H1 (cell line): ENCODE data around the gene ACTL6A. TPM values are rescaled to one million over a fixed set of nuclear protein-coding genes. Genes with fewer than 3 reads are reported as not detected.
"Not testable (repeated sequence)": the region's sequence is repeated elsewhere in the genome, so short reads cannot be mapped to it uniquely, and the experiment has no call there.

Experiments
- CTCF ChIA-PET: fragments of 300-600 bp; sonication (Branson Sonifier 250); formaldehyde crosslinking; loops from one replicate; lab custom pipeline; 2021; ENCODE audit not compliant: partially characterized antibody; lab: Charles Lee
- POLR2A ChIA-PET: fragments of 300-600 bp; sonication (Branson Sonifier 250); formaldehyde crosslinking; loops from one replicate; lab custom pipeline; 2021; ENCODE audit warnings: inconsistent platforms; ENCODE audit not compliant: partially characterized antibody; lab: Charles Lee
- DNase-seq, 2 experiments: peaks; one replicate each; pipeline versions ENCODE4 v3.0.0 to v3.0.0-alpha.2; 2010 to 2022; ENCODE audit warnings: low spot score in 2 of 2, low read depth in 1 of 2, mixed read lengths in 1 of 2
- FAIRE-seq: peaks from 2 replicates; lab custom pipeline; 2011; peaks lifted over from hg19 to GRCh38; lab: Jason Lieb, UNC
- H2AFZ ChIP-seq: 2 replicates; pipeline ENCODE4 v1.8.1; 2012; ENCODE audit warnings: low read length, inconsistent platforms
- H2AK5ac ChIP-seq: 2 replicates; pipeline ENCODE4 v1.6.1; 2013; ENCODE audit warnings: low read depth, low read length
- H2BK120ac ChIP-seq: replicated peaks from 2 replicates; pipeline ENCODE3; 2013; ENCODE audit warnings: low read depth, low read length, inconsistent platforms
- H2BK12ac ChIP-seq: 2 replicates; pipeline ENCODE4 v1.6.1; 2013; ENCODE audit warnings: low read depth, low read length
- H2BK15ac ChIP-seq: 2 replicates; pipeline ENCODE4 v1.6.1; 2013; ENCODE audit warnings: low read length
- H2BK20ac ChIP-seq: 2 replicates; pipeline ENCODE4 v1.6.1; 2013; ENCODE audit warnings: low read length
- H2BK5ac ChIP-seq: 2 replicates; pipeline ENCODE4 v1.6.1; 2013; ENCODE audit warnings: low read depth, low read length
- H3K14ac ChIP-seq: 2 replicates; pipeline ENCODE4 v1.6.1; 2013; ENCODE audit warnings: inconsistent platforms; ENCODE audit not compliant: insufficient read length
- H3K18ac ChIP-seq: 2 replicates; pipeline ENCODE4 v1.6.1; 2013; ENCODE audit warnings: low read length; ENCODE audit errors: extremely low read depth
- H3K23ac ChIP-seq: 2 replicates; pipeline ENCODE4 v1.6.1; 2013; ENCODE audit warnings: inconsistent platforms; ENCODE audit not compliant: insufficient read length
- H3K23me2 ChIP-seq: 2 replicates; pipeline ENCODE4 v1.6.1; 2013; ENCODE audit warnings: low read depth, low read length
- H3K27ac ChIP-seq: 2 replicates; pipeline ENCODE4 v1.6.1; 2011; ENCODE audit warnings: low read depth, low read length, inconsistent platforms
- H3K27me3 ChIP-seq, 4 experiments: replicated peaks in 1 of 4; 1 replicate in 1 of 4; 2 replicates in 3 of 4; pipeline versions ENCODE4 v1.6.1 to v1.8.1; 2011 to 2013; ENCODE audit warnings: low read length in 3 of 4, mild to moderate bottlenecking in 3 of 4, inconsistent platforms in 2 of 4, mixed read lengths in 2 of 4, moderate library complexity in 1 of 4; ENCODE audit not compliant: control insufficient read depth in 3 of 4, insufficient read depth in 3 of 4; ENCODE audit errors: extremely low read depth in 1 of 4
- H3K36me3 ChIP-seq, 4 experiments: 2 replicates each; pipeline versions ENCODE4 v1.6.1 to v1.8.1; 2011 to 2013; ENCODE audit warnings: mild to moderate bottlenecking in 4 of 4, low read length in 3 of 4, moderate library complexity in 2 of 4, control low read depth in 1 of 4, inconsistent platforms in 1 of 4; ENCODE audit not compliant: insufficient read depth in 4 of 4, control insufficient read depth in 2 of 4
- H3K4ac ChIP-seq: replicated peaks from 2 replicates; pipeline ENCODE3; 2013; ENCODE audit warnings: low read length, low read depth, mixed read lengths, inconsistent platforms; ENCODE audit not compliant: insufficient read length
- H3K4me1 ChIP-seq, 4 experiments: replicated peaks in 1 of 4; 1 replicate in 1 of 4; 2 replicates in 3 of 4; pipeline versions ENCODE4 v1.6.1 to v1.8.1; 2011 to 2013; ENCODE audit warnings: low read length in 3 of 4, inconsistent platforms in 2 of 4, mixed read lengths in 1 of 4; ENCODE audit not compliant: insufficient read depth in 4 of 4, control insufficient read depth in 3 of 4
- H3K4me2 ChIP-seq, 2 experiments: 2 replicates each; pipeline versions ENCODE4 v1.6.1 to v1.8.1; 2011 to 2013; ENCODE audit warnings: low read depth in 2 of 2, low read length in 2 of 2, control low read depth in 1 of 2, inconsistent platforms in 1 of 2, mild to moderate bottlenecking in 1 of 2; ENCODE audit not compliant: insufficient read depth in 1 of 2
- H3K4me3 ChIP-seq, 4 experiments: fragments of 200-600, 300-600 bp in 1 of 4; sonication (generic), shearing (Covaris generic), sonication (Bioruptor Twin) in 1 of 4; 2 replicates each; pipeline versions ENCODE4 v1.5.1 to v1.8.1; 2011 to 2016; ENCODE audit warnings: low read length in 4 of 4, low read depth in 3 of 4, control low read depth in 2 of 4, inconsistent platforms in 2 of 4, mild to moderate bottlenecking in 2 of 4, mixed read lengths in 1 of 4, moderate library complexity in 1 of 4; ENCODE audit not compliant: insufficient read depth in 2 of 4; ENCODE audit errors: extremely low read depth in 1 of 4
- H3K56ac ChIP-seq: replicated peaks from 2 replicates; pipeline ENCODE3; 2013; ENCODE audit warnings: low read depth, mild to moderate bottlenecking, mixed read lengths, low read length, inconsistent platforms; ENCODE audit not compliant: insufficient read length
- H3K79me1 ChIP-seq: 2 replicates; pipeline ENCODE4 v1.6.1; 2013; ENCODE audit warnings: low read depth, low read length, control low read depth
- H3K79me2 ChIP-seq, 2 experiments: 2 replicates each; pipeline versions ENCODE4 v1.6.1 to v1.8.1; 2012 to 2013; ENCODE audit warnings: low read length in 2 of 2, mild to moderate bottlenecking in 2 of 2, inconsistent platforms in 1 of 2; ENCODE audit not compliant: insufficient read depth in 2 of 2, control insufficient read depth in 1 of 2
- H3K9ac ChIP-seq, 4 experiments: replicated peaks in 1 of 4; 1 replicate in 1 of 4; 2 replicates in 3 of 4; pipeline versions ENCODE4 v1.6.1 to v1.8.1; 2011 to 2013; ENCODE audit warnings: low read depth in 3 of 4, low read length in 3 of 4, control low read depth in 2 of 4, mild to moderate bottlenecking in 2 of 4, moderate library complexity in 2 of 4, inconsistent platforms in 1 of 4; ENCODE audit errors: extremely low read depth in 1 of 4
- H3K9me3 ChIP-seq, 2 experiments: 2 replicates each; pipeline versions ENCODE4 v1.6.1 to v1.8.1; 2012 to 2013; ENCODE audit warnings: mild to moderate bottlenecking in 2 of 2, moderate library complexity in 2 of 2, control low read depth in 1 of 2, inconsistent platforms in 1 of 2, low read depth in 1 of 2, low read length in 1 of 2, mixed read lengths in 1 of 2; ENCODE audit not compliant: insufficient read depth in 2 of 2
- H4K20me1 ChIP-seq, 2 experiments: replicated peaks in 1 of 2; 2 replicates each; pipeline versions ENCODE3 to v1.8.1; 2011 to 2013; ENCODE audit warnings: inconsistent platforms in 2 of 2, low read length in 2 of 2, mild to moderate bottlenecking in 1 of 2; ENCODE audit not compliant: insufficient read depth in 2 of 2, control insufficient read depth in 1 of 2
- H4K5ac ChIP-seq: 2 replicates; pipeline ENCODE4 v1.6.1; 2013; ENCODE audit warnings: low read length, low read depth, mixed read lengths, inconsistent platforms; ENCODE audit not compliant: insufficient read length
- H4K8ac ChIP-seq: 2 replicates; pipeline ENCODE4 v1.8.0; 2013; ENCODE audit warnings: mild to moderate bottlenecking, moderate library complexity, low read length, inconsistent platforms; ENCODE audit not compliant: insufficient read depth; ENCODE audit errors: extremely low read depth
- H4K91ac ChIP-seq: replicated peaks from 2 replicates; pipeline ENCODE3; 2013; ENCODE audit warnings: low read length, mixed read lengths, inconsistent platforms; ENCODE audit not compliant: insufficient read length
- EP300 ChIP-seq, 2 experiments: IDR thresholded peaks; 1 replicate in 1 of 2; 2 replicates in 1 of 2; pipeline ENCODE4 v1.6.1; 2011 to 2012; ENCODE audit warnings: low read depth in 2 of 2, low read length in 2 of 2, mild to moderate bottlenecking in 2 of 2, borderline replicate concordance in 1 of 2, inconsistent platforms in 1 of 2, moderate library complexity in 1 of 2
- WGBS, 2 experiments: shearing (Covaris generic) in 1 of 2; methylation state at CpG; one replicate each; pipeline versions ENCODE4 v1.1.6 to v1.1.7; 2013 to 2015; ENCODE audit warnings: low lambda C conversion rate in 2 of 2, mixed read lengths in 2 of 2, inconsistent platforms in 1 of 2, low coverage in 1 of 2, missing lambda C conversion rate in 1 of 2; ENCODE audit not compliant: insufficient replicate concordance in 2 of 2, insufficient coverage in 1 of 2, insufficient read length in 1 of 2; ENCODE audit errors: extremely low coverage in 1 of 2, missing lambda C conversion rate in 1 of 2; 5-methylcytosine and 5-hydroxymethylcytosine counted together
- polyA plus RNA-seq, 7 experiments: library from polyadenylated mRNA; depleted of rRNA in 3 of 7; stranded (reverse) in 5 of 7; unstranded in 2 of 7; fragments of >200 nt in 5 of 7; fragments of 200-250 nt in 2 of 7; gene quantifications; 1 replicate in 5 of 7; 2 replicates in 1 of 7; 4 replicates in 1 of 7; pipeline versions ENCODE4 v1.2.1 to v1.2.3, GENCODE V29; 2011 to 2013; ENCODE audit warnings: missing spikeins in 2 of 7, mixed read lengths in 2 of 7
- total RNA-seq: library from RNA; stranded (reverse); fragmentation: NEBNext Ultra II Directional; extraction: Animal tissue kit (Norgen Biotek cat#: 25700); gene quantifications from 2 replicates; pipeline ENCODE4 v1.2.1, GENCODE V29; 2021

Gene ACTL6A
- total and polyA plus RNA-seq, 2 of the 8 experiments (the other 6 are each of a cell fraction or from before 2014, with no cell fraction given): 76.9 to 99.5 TPM

DNA sequence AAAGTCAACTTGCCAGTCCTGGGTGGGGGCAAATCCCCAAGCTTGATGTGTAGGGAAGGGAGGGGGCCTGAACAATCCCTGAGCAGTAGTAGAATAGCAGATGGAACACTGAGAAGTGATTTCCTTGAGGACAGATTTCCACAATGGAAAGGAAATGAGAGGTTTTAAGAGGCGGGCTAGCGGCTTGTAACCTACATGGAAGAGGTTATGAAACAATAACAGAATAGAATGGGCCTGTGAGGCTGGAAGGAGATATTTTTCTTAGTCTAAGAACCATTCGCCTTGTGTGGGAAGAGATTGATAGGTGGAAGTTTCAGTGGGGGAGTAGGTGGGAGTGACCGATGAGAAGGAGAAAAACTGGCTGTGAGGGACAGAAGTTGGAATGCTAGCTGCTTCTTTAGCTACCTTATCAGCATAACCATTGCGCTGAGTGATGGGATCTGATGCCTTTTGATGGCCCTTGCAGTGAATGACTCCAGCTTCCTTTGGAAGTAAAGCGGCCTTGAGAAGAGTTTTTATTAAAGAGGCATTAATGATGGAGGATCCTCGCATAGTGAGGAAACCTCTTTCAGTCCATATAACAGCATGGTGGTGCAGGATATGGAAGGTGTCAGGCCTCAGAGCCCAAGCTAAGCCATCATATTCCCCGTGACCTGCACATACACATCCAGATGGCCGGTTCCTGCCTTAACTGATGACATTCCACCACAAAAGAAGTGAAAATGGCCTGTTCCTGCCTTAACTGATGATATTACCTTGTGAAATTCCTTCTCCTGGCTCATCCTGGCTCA is 46.1 kb upstream of the ACTL6A start:
- H2BK120ac ChIP-seq, H3K9ac ChIP-seq, H3K4me1 ChIP-seq, H3K79me2 ChIP-seq, H4K8ac ChIP-seq, H4K91ac ChIP-seq, H3K36me3 ChIP-seq, POLR2A ChIA-PET, H2AK5ac ChIP-seq, H4K5ac ChIP-seq, H3K23ac ChIP-seq, H2BK15ac ChIP-seq, H3K4me3 ChIP-seq, H3K18ac ChIP-seq, H3K14ac ChIP-seq, H3K27me3 ChIP-seq, DNase-seq, H3K79me1 ChIP-seq, H3K23me2 ChIP-seq, H3K56ac ChIP-seq, H3K9me3 ChIP-seq, CTCF ChIA-PET, H2BK20ac ChIP-seq, H2BK5ac ChIP-seq, H3K4ac ChIP-seq, H3K27ac ChIP-seq, H4K20me1 ChIP-seq, H2AFZ ChIP-seq, FAIRE-seq, H3K4me2 ChIP-seq, H2BK12ac ChIP-seq: not testable (repeated sequence)
- TF ChIP-seq EP300 (IDR thresholded peaks at IDR 0.05; ENCODE audit: borderline replicate concordance in 1 of 2, low read depth in 2 of 2, low read length in 2 of 2): peak in 1 of 2 experiments; percentile 69; a peak in 1 of 3 replicates
- WGBS, 2 experiments: 95% methylated on average over 9 of the region's 9 CpGs; no CpG with 5 or more reads in 1 of the 2 experiments
